HG03520 (cell line): ENCODE measurements around the gene IQCE.
"Not testable (repeated sequence)": the region's sequence is repeated elsewhere in the genome, so short reads cannot be mapped to it uniquely, and the experiment has no call there.

Experiments
- ATAC-seq: cut with Tn5 transposase; IDR thresholded peaks from one replicate; pipeline ENCODE4 v1.9.1; 2021; ENCODE audit warnings: mild to moderate bottlenecking, moderate library complexity; ENCODE audit not compliant: unreplicated experiment

Gene IQCE

GRCh38 chr7:2531796-2532110, 27.0 kb upstream of the IQCE start:
- not testable (repeated sequence) for ATAC-seq

GRCh38 chr7:2532199-2532772, 26.5 kb upstream of the IQCE start:
- not testable (repeated sequence) for ATAC-seq

DNA sequence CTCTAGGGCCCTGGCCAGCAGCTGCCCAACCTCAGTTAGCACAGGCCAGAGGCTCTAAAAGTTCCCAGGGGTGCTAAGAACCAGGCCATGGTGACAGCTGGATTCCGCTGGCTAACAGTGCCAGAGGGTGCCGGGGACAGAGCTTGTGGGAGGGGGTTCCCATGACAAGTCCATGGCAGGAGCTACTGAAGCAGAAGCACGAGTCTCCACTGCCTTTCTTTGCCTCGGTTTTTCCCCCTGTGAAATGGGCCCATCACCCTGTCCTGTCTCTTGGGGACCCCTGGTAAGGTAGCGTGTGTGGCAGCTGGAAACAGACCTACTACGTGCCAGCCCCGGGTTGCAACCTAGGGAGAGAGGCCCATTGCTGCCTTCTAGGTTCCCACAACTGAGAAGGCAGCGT, 26.0 kb upstream of the IQCE start:
- not testable (repeated sequence) for ATAC-seq

DNA sequence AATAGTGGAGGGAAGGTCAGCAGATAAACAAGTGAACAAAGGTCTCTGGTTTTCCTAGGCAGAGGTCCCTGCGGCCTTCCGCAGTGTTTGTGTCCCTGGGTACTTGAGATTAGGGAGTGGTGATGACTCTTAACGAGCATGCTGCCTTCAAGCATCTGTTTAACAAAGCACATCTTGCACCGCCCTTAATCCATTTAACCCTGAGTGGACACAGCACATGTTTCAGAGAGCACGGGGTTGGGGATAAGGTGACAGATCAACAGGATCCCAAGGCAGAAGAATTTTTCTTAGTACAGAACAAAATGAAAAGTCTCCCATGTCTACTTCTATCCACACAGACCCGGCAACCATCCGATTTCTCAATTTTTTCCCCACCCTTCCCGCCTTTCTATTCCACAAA, 25.2 kb upstream of the IQCE start:
- not testable (repeated sequence) for ATAC-seq

DNA sequence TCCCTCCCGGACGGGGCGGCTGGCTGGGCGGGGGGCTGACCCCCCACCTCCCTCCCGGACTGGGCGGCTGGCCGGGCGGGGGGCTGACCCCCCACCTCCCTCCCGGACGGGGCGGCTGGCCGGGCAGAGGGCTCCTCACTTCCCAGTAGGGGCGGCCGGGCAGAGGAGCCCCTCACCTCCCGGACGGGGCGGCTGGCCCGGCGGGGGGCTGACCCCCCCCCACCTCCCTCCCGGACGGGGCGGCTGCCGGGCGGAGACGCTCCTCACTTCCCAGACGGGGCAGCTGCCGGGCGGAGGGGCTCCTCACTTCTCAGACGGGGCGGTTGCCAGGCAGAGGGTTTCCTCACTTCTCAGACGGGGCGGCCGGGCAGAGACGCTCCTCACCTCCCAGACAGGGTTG, 24.6 kb upstream of the IQCE start:
- not testable (repeated sequence) for ATAC-seq

- not testable (repeated sequence) for ATAC-seq
Measured at GRCh38 chr7:2535872-2536627, 22.7 kb upstream of the IQCE start.

DNA sequence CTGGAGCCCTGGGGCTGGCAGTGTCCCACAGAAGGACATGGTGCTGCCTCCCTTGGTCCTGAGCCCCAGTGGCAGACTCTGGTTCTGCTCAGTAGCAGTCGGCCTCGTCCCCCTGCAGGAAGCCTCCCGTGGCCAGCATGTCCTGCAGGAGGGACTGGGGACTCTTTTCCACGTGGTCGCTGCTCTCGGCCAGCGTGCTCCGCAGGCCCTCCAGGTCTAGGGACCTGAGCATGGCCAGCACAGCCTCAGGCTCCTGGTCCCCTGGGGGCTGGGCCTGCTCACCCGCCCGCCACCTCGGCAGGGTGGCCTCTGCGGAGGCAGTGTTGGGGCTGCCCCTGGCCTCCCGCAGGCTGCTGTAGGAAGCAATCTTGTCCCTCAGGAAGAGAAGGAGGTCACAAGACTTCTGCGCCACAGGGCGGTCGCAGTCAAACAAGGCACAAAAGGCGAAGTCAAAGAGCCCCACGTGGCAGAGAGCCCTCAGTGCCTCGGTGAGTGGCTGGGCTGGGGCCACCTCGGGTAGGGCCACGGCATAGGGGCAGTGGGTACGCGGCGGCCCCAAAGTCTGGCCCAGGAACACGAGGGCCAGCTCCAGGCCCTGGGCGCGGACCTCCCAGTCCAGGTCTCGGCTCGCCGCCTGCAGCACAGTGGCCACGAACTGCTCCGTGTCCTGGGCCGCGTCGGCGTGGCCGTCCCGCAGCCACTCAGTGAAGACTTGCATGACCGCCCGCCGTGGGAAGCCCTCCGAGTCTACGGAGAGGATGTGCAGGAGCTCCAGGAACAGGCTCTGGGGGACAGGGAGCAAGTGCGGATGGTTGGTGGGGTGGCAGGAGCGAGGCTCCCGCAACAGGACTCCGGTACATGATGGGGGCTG, 20.6 kb upstream of the IQCE start:
- no peak for ATAC-seq

DNA sequence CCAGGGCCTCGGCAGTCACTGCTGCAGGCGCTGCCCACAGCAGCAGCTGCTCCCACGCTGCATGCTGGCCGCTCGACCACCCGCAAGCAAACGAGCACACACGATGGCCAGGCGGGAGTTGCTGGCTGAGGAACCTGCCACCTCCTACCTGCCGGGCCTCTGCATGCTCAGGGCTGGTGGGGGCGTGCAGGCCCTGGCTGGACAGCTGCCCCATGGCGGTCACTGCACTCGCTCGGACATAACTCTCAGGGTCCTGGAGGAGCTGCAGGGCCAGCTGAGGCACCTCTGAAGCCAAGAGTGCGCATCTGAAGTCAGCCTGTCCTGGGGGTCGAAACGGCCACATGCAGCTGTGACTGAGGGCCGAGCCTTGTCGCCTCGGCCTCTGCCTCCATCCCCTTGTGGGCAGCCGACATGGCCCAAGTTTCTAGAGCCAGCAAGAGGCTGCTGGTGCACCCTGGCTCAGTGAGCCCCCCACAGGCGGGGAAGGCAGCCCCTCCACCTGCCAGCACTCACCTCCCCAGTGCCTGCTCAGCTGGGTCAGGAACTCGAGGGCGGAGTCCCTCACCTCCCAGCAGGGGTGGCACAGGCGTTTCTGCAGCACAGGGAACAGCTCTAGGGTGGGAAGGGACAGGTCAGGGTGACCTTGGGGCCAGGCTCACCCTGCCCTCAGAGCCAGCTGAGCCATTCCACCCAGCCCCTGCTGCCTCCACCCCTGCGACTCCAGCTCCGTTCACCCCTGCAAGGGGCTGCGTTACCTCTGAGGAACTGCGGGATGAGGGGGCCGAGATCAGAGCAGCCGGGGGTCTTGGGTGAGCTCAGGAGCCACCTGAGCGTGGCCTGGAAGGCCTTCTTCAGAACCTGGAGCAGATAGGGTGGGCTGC, 19.5 kb upstream of the IQCE start:
- ATAC-seq = no peak

GRCh38 chr7:2540133-2540532, 18.6 kb upstream of the IQCE start:
- no peak for ATAC-seq

- ATAC-seq = no peak
Measured at GRCh38 chr7:2540641-2541051, 18.1 kb upstream of the IQCE start.

- ATAC-seq = no peak
Measured at GRCh38 chr7:2541291-2542010, 17.3 kb upstream of the IQCE start.

- ATAC-seq = no peak
Measured at GRCh38 chr7:2542011-2542915, 16.5 kb upstream of the IQCE start.

DNA sequence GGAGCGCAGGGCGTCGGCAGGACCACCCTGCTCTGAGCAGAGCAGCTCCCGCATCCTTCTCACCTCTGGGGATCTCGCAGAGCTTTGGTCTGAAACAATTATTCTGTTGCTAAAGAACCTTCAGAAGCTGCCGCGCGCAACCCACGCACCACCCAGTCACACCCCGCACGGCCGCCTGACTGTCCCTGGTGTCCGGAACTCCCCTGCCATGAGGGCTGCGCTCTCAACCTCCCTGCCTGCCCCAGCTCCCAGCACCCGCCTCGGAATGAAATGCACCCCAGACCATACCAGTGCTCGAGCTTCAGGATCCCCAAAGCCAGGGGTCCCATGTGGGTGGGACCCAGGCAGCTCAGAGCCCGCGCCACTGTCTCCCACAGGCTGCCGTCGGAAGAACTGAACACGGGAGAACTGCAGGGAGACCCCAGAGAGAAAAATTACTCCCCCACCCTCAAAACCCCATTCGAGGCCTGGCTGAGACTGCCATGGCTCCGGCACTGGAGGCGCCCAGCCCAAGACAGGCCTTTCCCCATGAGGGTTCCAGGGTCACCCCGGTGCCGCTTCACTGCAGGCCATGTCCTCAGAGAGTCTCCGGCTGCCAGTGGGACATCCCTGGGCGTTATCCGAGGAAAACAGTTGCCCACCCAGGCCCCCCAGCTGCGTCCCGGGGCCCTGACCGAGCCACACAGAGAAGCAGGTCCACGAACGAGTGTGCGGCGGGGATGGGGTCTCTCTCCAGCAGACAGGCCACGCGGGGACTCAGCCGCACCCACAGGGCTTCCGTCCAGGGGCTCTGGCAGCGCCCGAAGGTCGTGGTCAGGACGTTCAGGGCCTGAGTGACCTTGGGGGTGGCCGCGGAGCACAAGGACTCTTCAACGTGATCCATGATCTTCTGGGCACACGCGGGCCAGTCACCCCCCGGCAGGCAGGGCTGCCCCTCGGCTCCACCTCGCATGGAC, 15.6 kb upstream of the IQCE start:
- no peak for ATAC-seq

DNA sequence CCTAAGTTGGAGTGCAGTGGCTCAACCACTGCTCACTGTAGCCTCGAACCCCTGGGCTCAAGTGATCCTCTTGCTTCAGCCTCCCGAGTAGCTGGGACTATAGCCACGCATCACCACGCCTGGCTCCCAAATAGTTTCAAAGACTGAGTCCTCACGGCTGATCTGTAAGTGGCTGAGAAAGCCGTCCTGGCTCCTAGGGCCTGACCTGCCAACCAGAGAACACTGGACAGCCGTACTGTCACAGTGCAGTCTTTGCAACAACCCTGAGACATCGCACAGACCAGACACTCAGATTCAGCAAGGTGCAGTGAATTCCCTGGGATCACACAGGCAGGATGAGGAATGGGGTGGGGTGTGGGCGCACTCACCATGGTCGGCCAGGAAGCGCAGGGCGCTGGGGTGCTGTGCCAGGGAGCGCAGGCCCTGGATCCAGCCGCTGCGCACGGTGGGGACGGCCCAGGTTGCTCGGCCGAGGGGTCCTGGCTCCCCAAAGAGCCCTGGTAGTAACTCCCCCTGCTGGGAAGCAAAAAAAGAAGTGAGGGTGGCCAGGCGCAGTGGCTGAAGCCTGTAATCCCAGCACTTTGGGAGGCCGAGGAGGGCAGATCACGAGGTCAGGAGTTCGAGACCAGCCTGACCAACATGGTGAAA, 14.1 kb upstream of the IQCE start:
- no peak for ATAC-seq

DNA sequence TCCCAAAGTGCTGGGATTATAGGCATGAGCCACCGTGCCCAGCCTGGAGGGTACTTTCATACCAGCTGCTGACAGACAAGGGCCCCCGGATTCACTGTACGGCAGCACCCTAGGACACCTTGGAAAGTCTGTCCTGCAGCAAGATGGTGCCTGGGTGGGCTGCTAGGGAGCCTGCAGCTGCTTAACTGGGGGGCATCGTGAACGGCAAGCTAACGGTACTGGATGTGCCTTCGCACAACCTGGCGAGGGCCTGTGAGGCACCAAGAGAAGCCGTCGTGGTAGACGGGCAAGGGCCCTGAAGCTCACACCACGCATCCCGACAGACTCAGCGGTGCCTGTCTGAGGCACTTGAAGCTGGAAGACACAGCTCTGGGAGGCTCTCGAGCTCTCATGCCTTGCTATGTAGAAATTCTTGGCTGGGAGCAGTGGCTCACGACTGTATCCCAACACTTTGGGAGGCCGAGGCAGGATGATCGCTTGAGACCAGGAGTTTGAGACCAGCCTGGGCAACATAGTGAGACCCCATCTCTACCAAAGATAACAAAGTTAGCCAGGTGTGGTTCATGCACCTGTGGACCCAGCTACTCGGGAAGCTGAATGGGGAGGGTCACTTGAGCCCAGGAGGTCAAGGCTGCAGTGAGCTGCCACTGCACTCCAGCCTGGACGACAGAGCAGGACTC, 12.9 kb upstream of the IQCE start:
- no peak for ATAC-seq

GRCh38 chr7:2546776-2547586, 11.8 kb upstream of the IQCE start:
- ATAC-seq = no peak
